Testis (tissue), 2 donors: ENCODE results near the gene RRP1B.

Experiments used
- POLR2A ChIP-seq: fragments of 450-650 bp; IDR thresholded peaks from one replicate; pipeline ENCODE4 v1.6.1; 2017; ENCODE audit warnings: antibody characterized with exemption, mild to moderate bottlenecking, moderate library complexity
- TF ChIP-seq, protein P1 (sequence below), 3 experiments: fragments of 450-650 bp in 2 of 3; fragments of 200-600 bp in 1 of 3; sonication (generic) in 1 of 3; IDR thresholded peaks; one replicate each; pipeline ENCODE4 v1.5.1; 2016 to 2019; ENCODE audit warnings: antibody characterized with exemption in 3 of 3, mild to moderate bottlenecking in 2 of 3, moderate library complexity in 1 of 3

GRCh38 chr21:43654806-43655489, 4.4 kb upstream of the RRP1B start:
- TF ChIP-seq, protein P1, sequence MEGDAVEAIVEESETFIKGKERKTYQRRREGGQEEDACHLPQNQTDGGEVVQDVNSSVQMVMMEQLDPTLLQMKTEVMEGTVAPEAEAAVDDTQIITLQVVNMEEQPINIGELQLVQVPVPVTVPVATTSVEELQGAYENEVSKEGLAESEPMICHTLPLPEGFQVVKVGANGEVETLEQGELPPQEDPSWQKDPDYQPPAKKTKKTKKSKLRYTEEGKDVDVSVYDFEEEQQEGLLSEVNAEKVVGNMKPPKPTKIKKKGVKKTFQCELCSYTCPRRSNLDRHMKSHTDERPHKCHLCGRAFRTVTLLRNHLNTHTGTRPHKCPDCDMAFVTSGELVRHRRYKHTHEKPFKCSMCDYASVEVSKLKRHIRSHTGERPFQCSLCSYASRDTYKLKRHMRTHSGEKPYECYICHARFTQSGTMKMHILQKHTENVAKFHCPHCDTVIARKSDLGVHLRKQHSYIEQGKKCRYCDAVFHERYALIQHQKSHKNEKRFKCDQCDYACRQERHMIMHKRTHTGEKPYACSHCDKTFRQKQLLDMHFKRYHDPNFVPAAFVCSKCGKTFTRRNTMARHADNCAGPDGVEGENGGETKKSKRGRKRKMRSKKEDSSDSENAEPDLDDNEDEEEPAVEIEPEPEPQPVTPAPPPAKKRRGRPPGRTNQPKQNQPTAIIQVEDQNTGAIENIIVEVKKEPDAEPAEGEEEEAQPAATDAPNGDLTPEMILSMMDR (IDR thresholded peaks at IDR 0.05): no peak
- no peak for TF ChIP-seq POLR2A
